GM12878 (cell line): Measurements from ENCODE around the gene RBM10. TPM values are rescaled to one million over a fixed set of nuclear protein-coding genes. Genes with fewer than 3 reads are reported as not detected.

Experiments used
- BACH1 ChIP-seq: fragments of 450-650 bp; IDR thresholded peaks from 2 replicates; pipeline ENCODE4 v1.6.1; 2017; ENCODE audit warnings: mild to moderate bottlenecking, borderline replicate concordance
- DPF2 ChIP-seq: fragments of 450-650 bp; IDR thresholded peaks from 2 replicates; pipeline ENCODE4 v1.6.1; 2017; ENCODE audit warnings: mild to moderate bottlenecking
- GATAD2B ChIP-seq: fragments of 450-650 bp; conservative IDR thresholded peaks from 2 replicates; pipeline ENCODE4 v1.6.1; 2017; ENCODE audit warnings: low read depth, mild to moderate bottlenecking, moderate library complexity
- JUNB ChIP-seq: IDR thresholded peaks from 2 replicates; pipeline ENCODE4 v1.6.1; 2016; ENCODE audit warnings: antibody characterized with exemption, mild to moderate bottlenecking
- LARP7 ChIP-seq: fragments of 450-650 bp; IDR thresholded peaks from 2 replicates; pipeline ENCODE4 v1.6.1; 2017; ENCODE audit warnings: mild to moderate bottlenecking
- NFIC ChIP-seq: IDR thresholded peaks from 2 replicates; pipeline ENCODE4 v1.6.1; 2012; ENCODE audit warnings: low read depth, mild to moderate bottlenecking, inconsistent platforms, low read length, moderate library complexity
- NFYA ChIP-seq: IDR thresholded peaks from 2 replicates; pipeline ENCODE4 v1.6.1; 2011; ENCODE audit warnings: low read depth, mild to moderate bottlenecking, low read length, improper control_type of control experiment, borderline replicate concordance
- NR2C1 ChIP-seq: fragments of 450-650 bp; IDR thresholded peaks from 2 replicates; pipeline ENCODE4 v1.6.1; 2017; ENCODE audit warnings: antibody characterized with exemption, mild to moderate bottlenecking, moderate library complexity
- NR2F1 ChIP-seq: fragments of 450-650 bp; conservative IDR thresholded peaks from 2 replicates; pipeline ENCODE4 v1.6.1; 2017; ENCODE audit warnings: mild to moderate bottlenecking
- PML ChIP-seq: IDR thresholded peaks from 2 replicates; pipeline ENCODE4 v1.6.1; 2012; ENCODE audit warnings: low read length, inconsistent platforms
- POLR2A ChIP-seq: IDR thresholded peaks from 2 replicates; pipeline ENCODE4 v1.6.1; 2011; ENCODE audit warnings: low read depth, mild to moderate bottlenecking, low read length
- SP1 ChIP-seq: IDR thresholded peaks from one replicate; pipeline ENCODE4 v1.6.1; 2011; ENCODE audit warnings: low read depth, low read length
- TAF1 ChIP-seq: IDR thresholded peaks from 2 replicates; pipeline ENCODE4 v1.6.1; 2011; ENCODE audit warnings: mild to moderate bottlenecking, low read depth, low read length, borderline replicate concordance
- TCF12 ChIP-seq: IDR thresholded peaks from 2 replicates; pipeline ENCODE4 v1.6.1; 2011; ENCODE audit warnings: low read depth, mild to moderate bottlenecking, low read length
- polyA plus RNA-seq, 11 experiments: library from polyadenylated mRNA; depleted of rRNA in 4 of 11; unstranded in 6 of 11; stranded (reverse) in 5 of 11; fragments of >200 nt; fragmentation: Nextera tagmentation in 4 of 11; fragmentation: Illumina TruSeq in 1 of 11; extraction: Ambion mirVana in 4 of 11; extraction: Trizol in 1 of 11; gene quantifications; 1 replicate in 1 of 11; 2 replicates in 10 of 11; pipeline versions ENCODE4 v1.2.1 to v1.2.3, GENCODE V29; 2011 to 2016; ENCODE audit warnings: inconsistent platforms in 2 of 11, missing spikeins in 2 of 11, low read depth in 1 of 11
- total RNA-seq, 4 experiments: library from RNA; depleted of rRNA in 3 of 4; stranded (reverse); fragments of >200 nt in 3 of 4; fragmentation: Illumina TruSeq in 1 of 4; extraction: Trizol in 1 of 4; gene quantifications; 2 replicates each; pipeline versions ENCODE4 v1.2.1 to v1.2.3, GENCODE V29; 2013 to 2021
- TF ChIP-seq, protein P1 (sequence below): IDR thresholded peaks from 2 replicates; pipeline ENCODE4 v1.6.1; 2011; ENCODE audit warnings: low read depth, low read length, improper control_type of control experiment, borderline replicate concordance
- TF ChIP-seq, protein P2 (sequence below): fragments of 150-350 bp; IDR thresholded peaks from 2 replicates; pipeline ENCODE4 v1.6.1; 2016; ENCODE audit warnings: low read depth, low read length
- TF ChIP-seq, protein P3 (sequence below): fragments of 450-650 bp; formaldehyde crosslinking; IDR thresholded peaks from 2 replicates; pipeline ENCODE4 v1.4.0; 2020; ENCODE audit warnings: mild to moderate bottlenecking, moderate library complexity

The RBM10 gene
- total and polyA plus RNA-seq, 10 of the 15 experiments (the other 5 are each of a cell fraction or from before 2014, with no cell fraction given), result 1.4 to 60.0 (median 29.8) TPM

GRCh38 chrX:47218920-47219815, 74.1 kb downstream of the RBM10 start (continued):
- TF ChIP-seq TAF1 (peak; percentile 6; the same call in 1 of the 2 replicates), POLR2A (peak; percentile 15; the same call in 1 of the 2 replicates), PML (peak; percentile 39; the same call in 1 of the 2 replicates), LARP7 (peak; percentile 67), TCF12 (0 out of 2 replicates have a peak, but pooled peaks have one; percentile 25), NFIC (no peak), NFYA (no peak), NR2C1 (peak; percentile 74), JUNB (no peak), BACH1 (peak; percentile 24; the same call in 1 of the 2 replicates), DPF2 (peak; percentile 37), NR2F1 (peak; percentile 76), SP1 (no peak), GATAD2B (peak; percentile 79; the same call in 1 of the 2 replicates)
- TF ChIP-seq, protein P1, sequence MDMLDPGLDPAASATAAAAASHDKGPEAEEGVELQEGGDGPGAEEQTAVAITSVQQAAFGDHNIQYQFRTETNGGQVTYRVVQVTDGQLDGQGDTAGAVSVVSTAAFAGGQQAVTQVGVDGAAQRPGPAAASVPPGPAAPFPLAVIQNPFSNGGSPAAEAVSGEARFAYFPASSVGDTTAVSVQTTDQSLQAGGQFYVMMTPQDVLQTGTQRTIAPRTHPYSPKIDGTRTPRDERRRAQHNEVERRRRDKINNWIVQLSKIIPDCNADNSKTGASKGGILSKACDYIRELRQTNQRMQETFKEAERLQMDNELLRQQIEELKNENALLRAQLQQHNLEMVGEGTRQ, result no peak
- TF ChIP-seq, protein P2, sequence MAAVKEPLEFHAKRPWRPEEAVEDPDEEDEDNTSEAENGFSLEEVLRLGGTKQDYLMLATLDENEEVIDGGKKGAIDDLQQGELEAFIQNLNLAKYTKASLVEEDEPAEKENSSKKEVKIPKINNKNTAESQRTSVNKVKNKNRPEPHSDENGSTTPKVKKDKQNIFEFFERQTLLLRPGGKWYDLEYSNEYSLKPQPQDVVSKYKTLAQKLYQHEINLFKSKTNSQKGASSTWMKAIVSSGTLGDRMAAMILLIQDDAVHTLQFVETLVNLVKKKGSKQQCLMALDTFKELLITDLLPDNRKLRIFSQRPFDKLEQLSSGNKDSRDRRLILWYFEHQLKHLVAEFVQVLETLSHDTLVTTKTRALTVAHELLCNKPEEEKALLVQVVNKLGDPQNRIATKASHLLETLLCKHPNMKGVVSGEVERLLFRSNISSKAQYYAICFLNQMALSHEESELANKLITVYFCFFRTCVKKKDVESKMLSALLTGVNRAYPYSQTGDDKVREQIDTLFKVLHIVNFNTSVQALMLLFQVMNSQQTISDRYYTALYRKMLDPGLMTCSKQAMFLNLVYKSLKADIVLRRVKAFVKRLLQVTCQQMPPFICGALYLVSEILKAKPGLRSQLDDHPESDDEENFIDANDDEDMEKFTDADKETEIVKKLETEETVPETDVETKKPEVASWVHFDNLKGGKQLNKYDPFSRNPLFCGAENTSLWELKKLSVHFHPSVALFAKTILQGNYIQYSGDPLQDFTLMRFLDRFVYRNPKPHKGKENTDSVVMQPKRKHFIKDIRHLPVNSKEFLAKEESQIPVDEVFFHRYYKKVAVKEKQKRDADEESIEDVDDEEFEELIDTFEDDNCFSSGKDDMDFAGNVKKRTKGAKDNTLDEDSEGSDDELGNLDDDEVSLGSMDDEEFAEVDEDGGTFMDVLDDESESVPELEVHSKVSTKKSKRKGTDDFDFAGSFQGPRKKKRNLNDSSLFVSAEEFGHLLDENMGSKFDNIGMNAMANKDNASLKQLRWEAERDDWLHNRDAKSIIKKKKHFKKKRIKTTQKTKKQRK, result no peak
- TF ChIP-seq, protein P3, sequence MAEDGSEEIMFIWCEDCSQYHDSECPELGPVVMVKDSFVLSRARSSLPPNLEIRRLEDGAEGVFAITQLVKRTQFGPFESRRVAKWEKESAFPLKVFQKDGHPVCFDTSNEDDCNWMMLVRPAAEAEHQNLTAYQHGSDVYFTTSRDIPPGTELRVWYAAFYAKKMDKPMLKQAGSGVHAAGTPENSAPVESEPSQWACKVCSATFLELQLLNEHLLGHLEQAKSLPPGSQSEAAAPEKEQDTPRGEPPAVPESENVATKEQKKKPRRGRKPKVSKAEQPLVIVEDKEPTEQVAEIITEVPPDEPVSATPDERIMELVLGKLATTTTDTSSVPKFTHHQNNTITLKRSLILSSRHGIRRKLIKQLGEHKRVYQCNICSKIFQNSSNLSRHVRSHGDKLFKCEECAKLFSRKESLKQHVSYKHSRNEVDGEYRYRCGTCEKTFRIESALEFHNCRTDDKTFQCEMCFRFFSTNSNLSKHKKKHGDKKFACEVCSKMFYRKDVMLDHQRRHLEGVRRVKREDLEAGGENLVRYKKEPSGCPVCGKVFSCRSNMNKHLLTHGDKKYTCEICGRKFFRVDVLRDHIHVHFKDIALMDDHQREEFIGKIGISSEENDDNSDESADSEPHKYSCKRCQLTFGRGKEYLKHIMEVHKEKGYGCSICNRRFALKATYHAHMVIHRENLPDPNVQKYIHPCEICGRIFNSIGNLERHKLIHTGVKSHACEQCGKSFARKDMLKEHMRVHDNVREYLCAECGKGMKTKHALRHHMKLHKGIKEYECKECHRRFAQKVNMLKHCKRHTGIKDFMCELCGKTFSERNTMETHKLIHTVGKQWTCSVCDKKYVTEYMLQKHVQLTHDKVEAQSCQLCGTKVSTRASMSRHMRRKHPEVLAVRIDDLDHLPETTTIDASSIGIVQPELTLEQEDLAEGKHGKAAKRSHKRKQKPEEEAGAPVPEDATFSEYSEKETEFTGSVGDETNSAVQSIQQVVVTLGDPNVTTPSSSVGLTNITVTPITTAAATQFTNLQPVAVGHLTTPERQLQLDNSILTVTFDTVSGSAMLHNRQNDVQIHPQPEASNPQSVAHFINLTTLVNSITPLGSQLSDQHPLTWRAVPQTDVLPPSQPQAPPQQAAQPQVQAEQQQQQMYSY (CRISPR knock-in tag), result no peak
